Caco-2 (cell line): ENCODE data around the gene ZNF814. TPM values are rescaled to one million over a fixed set of nuclear protein-coding genes. Genes with fewer than 3 reads are reported as not detected.
A peak's percentile ranks its signal among the peaks of the same experiment; 100 is the strongest.

Experiments used
- Bru-seq: library from RNA; stranded (reverse); fragments of 400-500 nt; gene quantifications from one replicate; lab custom pipeline; 2021; lab: Mats Ljungman, UMichigan
- BruChase-seq, 2 experiments: library from RNA; stranded (reverse); fragments of 400-500 nt; gene quantifications; one replicate each; lab custom pipeline; 2021; lab: Mats Ljungman, UMichigan
- BruUV-seq: library from RNA; stranded (reverse); fragments of 400-500 nt; replicated peaks from 2 replicates; lab custom pipeline; 2021; lab: Mats Ljungman, UMichigan
- CTCF ChIA-PET: fragments of 300-600 bp; sonication (Branson Sonifier 250); formaldehyde crosslinking; loops from one replicate; lab custom pipeline; 2022; ENCODE audit warnings: antibody characterized with exemption; lab: Charles Lee
- POLR2A ChIA-PET: fragments of 300-600 bp; sonication (Branson Sonifier 250); formaldehyde crosslinking; loops from one replicate; lab custom pipeline; 2022; ENCODE audit warnings: antibody characterized with exemption; lab: Charles Lee
- DNase-seq, 2 experiments: peaks; one replicate each; pipeline versions ENCODE4 v3.0.0 to v3.0.0-alpha.2; 2020 to 2022
- H3K27me3 ChIP-seq: replicated peaks from 2 replicates; pipeline ENCODE4 v1.6.0; 2011; ENCODE audit warnings: low read length; ENCODE audit not compliant: control insufficient read depth, insufficient read depth
- H3K36me3 ChIP-seq: 2 replicates; pipeline ENCODE4 v1.5.1; 2011; ENCODE audit warnings: low read length; ENCODE audit not compliant: control insufficient read depth, insufficient read depth
- H3K4me1 ChIP-seq: fragments of 250-450 bp; sonication (Bioruptor Pico); 2 replicates; pipeline ENCODE4 v1.5.1; 2020; ENCODE audit warnings: mild to moderate bottlenecking
- H3K4me3 ChIP-seq: 2 replicates; pipeline ENCODE4 v1.5.1; 2011; ENCODE audit warnings: low read depth, mild to moderate bottlenecking, control low read depth, low read length
- H3K9me3 ChIP-seq: fragments of 250-450 bp; sonication (Bioruptor Pico); 2 replicates; pipeline ENCODE4 v1.5.1; 2020; ENCODE audit warnings: mild to moderate bottlenecking, moderate library complexity
- H3K27ac Mint-ChIP-seq: one replicate; pipeline ENCODE4 v1.8.0; 2022; ENCODE audit warnings: mixed read lengths; ENCODE audit not compliant: unreplicated experiment
- H3K27me3 Mint-ChIP-seq: one replicate; pipeline ENCODE4 v1.8.0; 2022; ENCODE audit warnings: mixed read lengths; ENCODE audit not compliant: insufficient read depth, unreplicated experiment
- H3K36me3 Mint-ChIP-seq: one replicate; pipeline ENCODE4 v1.8.0; 2022; ENCODE audit warnings: mild to moderate bottlenecking, mixed read lengths; ENCODE audit not compliant: insufficient read depth, unreplicated experiment
- H3K4me1 Mint-ChIP-seq: one replicate; pipeline ENCODE4 v1.8.0; 2022; ENCODE audit warnings: low read depth, mixed read lengths; ENCODE audit not compliant: unreplicated experiment
- H3K4me3 Mint-ChIP-seq: one replicate; pipeline ENCODE4 v1.8.0; 2022; ENCODE audit warnings: mild to moderate bottlenecking, moderate library complexity, mixed read lengths; ENCODE audit not compliant: unreplicated experiment
- H3K9me3 Mint-ChIP-seq: one replicate; pipeline ENCODE4 v1.8.0; 2022; ENCODE audit warnings: mixed read lengths; ENCODE audit not compliant: unreplicated experiment
- CTCF ChIP-seq, 2 experiments: fragments of 200-600 bp in 1 of 2; IDR thresholded peaks; 1 replicate in 1 of 2; 2 replicates in 1 of 2; pipeline versions ENCODE4 v1.5.1 to v1.8.0; 2011 to 2022; ENCODE audit warnings: antibody characterized with exemption in 1 of 2, control low read depth in 1 of 2, inconsistent platforms in 1 of 2, low read depth in 1 of 2, low read length in 1 of 2, mild to moderate bottlenecking in 1 of 2, moderate library complexity in 1 of 2; ENCODE audit not compliant: insufficient read depth in 1 of 2, severe bottlenecking in 1 of 2, unreplicated experiment in 1 of 2
- intact Hi-C: fragments of 100-400 bp; cut with micrococcal nuclease; formaldehyde crosslinking; loops from one replicate; pipeline ENCODE4 v1.10.0; 2022; ENCODE audit not compliant: unreplicated experiment
- long read RNA-seq: library from polyadenylated mRNA; stranded (forward); transcript quantifications from one replicate; pipeline ENCODE4 v2.0.0, GENCODE V29; 2022
- total RNA-seq: library from RNA; stranded (reverse); gene quantifications from 2 replicates; pipeline ENCODE4 v1.2.3, GENCODE V29; 2022

ZNF814 gene
- 8.3 and 9.4 TPM in 2 replicates for total RNA-seq
- Bru-seq, nascent RNA: percentile 47 among the genes with signal in this experiment
- percentile 60 among the genes with signal in this experiment for BruChase-seq, experiment 1, labeled RNA remaining after a 2-hour chase
- BruChase-seq, experiment 2, labeled RNA remaining after a 6-hour chase: percentile 61 among the genes with signal in this experiment
- long read RNA-seq, partial matches to known transcripts: 0 of 67 reads
- long read RNA-seq, other reads (novel, unspliced or antisense): 65 of 67 reads

- Mint-ChIP-seq H3K4me1 (no peaks in the 10 kb centered on the region), H3K27me3 (no peaks in the 10 kb centered on the region), H3K27ac (no peak within 1 kb of the TSS), H3K9me3 (peaks cover 33% of the 10 kb centered on the region), H3K4me3 (peak within 1 kb of the TSS; percentile 36), H3K36me3 (peaks cover 40% of the 10 kb centered on the region)
- intact Hi-C loops: no loop called here
- H3K4me3 ChIP-seq: peak within 1 kb of the TSS; percentile 25
- CTCF ChIA-PET: no interaction called here
- no peaks in the 10 kb centered on the region for H3K27me3 ChIP-seq
- H3K36me3 ChIP-seq: no peaks in the 10 kb centered on the region; the same call in 1 of the 2 replicates
- POLR2A ChIA-PET: no interaction called here
- H3K4me1 ChIP-seq: peaks cover 13% of the 10 kb centered on the region
- peak in 1 of 2 experiments; percentile 51 for DNase-seq
- TF ChIP-seq CTCF (IDR thresholded peaks at IDR 0.05; ENCODE audit: insufficient read depth in 1 of 2, low read depth in 1 of 2, low read length in 1 of 2, severe bottlenecking in 1 of 2, unreplicated experiment in 1 of 2): no peak
- no TSS peak for BruUV-seq
- peaks cover 35% of the 10 kb centered on the region for H3K9me3 ChIP-seq
These were observed at the start of gene ZNF814 for GRCh38 chr19:57888560-57889231. Gene ZNF814 (minus strand): TSS chr19:57889037. CDS start chr19:57888802, 235 bp downstream.

- CTCF ChIA-PET: no interaction called here
- Histone ChIP-seq H3K4me1 (no peaks in the 10 kb centered on the region), H3K4me3 (no peak overlapping the region), H3K9me3 (peaks cover 36% of the 10 kb centered on the region), H3K27me3 (no peaks in the 10 kb centered on the region), H3K36me3 (no peaks in the 10 kb centered on the region)
- DNase-seq: no peak
- peaks cover 49% of the 10 kb centered on the region for H3K9me3 Mint-ChIP-seq
- intact Hi-C loops: no loop called here
- H3K36me3 Mint-ChIP-seq: no peaks in the 10 kb centered on the region
- H3K4me1 Mint-ChIP-seq: no peaks in the 10 kb centered on the region
- H3K4me3 Mint-ChIP-seq: no peak overlapping the region
- no peak overlapping the region for H3K27ac Mint-ChIP-seq
- H3K27me3 Mint-ChIP-seq: no peaks in the 10 kb centered on the region
- TF ChIP-seq CTCF (IDR thresholded peaks at IDR 0.05; ENCODE audit: insufficient read depth in 1 of 2, low read depth in 1 of 2, low read length in 1 of 2, severe bottlenecking in 1 of 2, unreplicated experiment in 1 of 2): no peak
- POLR2A ChIA-PET: no interaction called here
- no TSS peak for BruUV-seq
These were observed 46.9 kb upstream of the ZNF814 start for GRCh38 chr19:57935731-57936130.

GRCh38 chr19:57934820-57935665 is 46.2 kb upstream of the ZNF814 start, which contains the start of gene ZNF418:
Gene ZNF418 (minus strand): TSS chr19:57935402. CDS start chr19:57933822, 1,580 bp downstream.
- Histone ChIP-seq H3K4me1 (no peaks in the 10 kb centered on the region), H3K4me3 (no peak within 1 kb of the TSS), H3K9me3 (peaks cover 43% of the 10 kb centered on the region), H3K36me3 (no peaks in the 10 kb centered on the region), H3K27me3 (no peaks in the 10 kb centered on the region)
- no peaks in the 10 kb centered on the region for H3K27me3 Mint-ChIP-seq
- CTCF ChIA-PET: no interaction called here
- intact Hi-C loops: no loop called here
- H3K36me3 Mint-ChIP-seq: no peaks in the 10 kb centered on the region
- H3K4me1 Mint-ChIP-seq: no peaks in the 10 kb centered on the region
- peaks cover 48% of the 10 kb centered on the region for H3K9me3 Mint-ChIP-seq
- DNase-seq: no peak
- TF ChIP-seq CTCF (IDR thresholded peaks at IDR 0.05; ENCODE audit: insufficient read depth in 1 of 2, low read depth in 1 of 2, low read length in 1 of 2, severe bottlenecking in 1 of 2, unreplicated experiment in 1 of 2): no peak
- BruUV-seq: no TSS peak
- POLR2A ChIA-PET: no interaction called here
- no peak within 1 kb of the TSS for H3K4me3 Mint-ChIP-seq
- H3K27ac Mint-ChIP-seq: no peak within 1 kb of the TSS
